Measurements from ENCODE around the gene C5orf46.
"Not testable (repeated sequence)": the region's sequence is repeated elsewhere in the genome, so short reads cannot be mapped to it uniquely, and the experiment has no call there.

DNA sequence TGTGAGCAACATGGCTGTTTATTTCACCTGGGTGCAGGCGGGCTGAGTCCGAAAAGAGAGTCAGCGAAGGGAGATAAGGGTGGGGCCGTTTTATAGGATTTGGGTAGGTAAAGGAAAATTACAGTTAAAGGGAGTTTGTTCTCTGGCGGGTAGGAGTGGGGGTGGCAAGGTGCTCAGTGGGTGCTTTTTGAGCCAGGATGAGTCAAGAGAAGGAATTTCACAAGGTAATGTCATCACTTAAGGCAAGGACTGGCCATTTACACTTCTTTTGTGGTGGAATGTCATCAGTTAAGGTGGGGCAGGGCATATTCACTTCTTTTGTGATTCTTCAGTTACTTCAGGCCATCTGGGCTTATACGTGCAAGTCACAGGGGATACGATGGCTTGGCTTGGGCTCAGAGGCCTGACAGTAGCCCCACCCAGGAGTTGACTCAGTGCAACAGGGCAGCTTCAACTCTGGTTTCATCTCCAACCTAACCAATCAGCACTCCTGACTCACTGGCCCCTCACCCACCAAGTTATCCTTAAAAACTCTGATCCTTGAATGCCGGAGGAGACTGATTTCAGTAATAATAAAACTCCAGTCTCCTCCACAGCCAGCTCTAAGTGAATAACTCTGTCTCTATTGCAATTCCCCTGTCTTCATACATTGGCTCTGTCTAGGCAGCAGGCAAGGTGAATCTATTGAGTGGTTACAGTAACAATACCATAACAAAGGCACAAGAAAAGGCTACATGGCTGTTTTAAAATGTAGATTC is 32.0 kb downstream of the C5orf46 start:
- TF ChIP-seq, protein P1, sequence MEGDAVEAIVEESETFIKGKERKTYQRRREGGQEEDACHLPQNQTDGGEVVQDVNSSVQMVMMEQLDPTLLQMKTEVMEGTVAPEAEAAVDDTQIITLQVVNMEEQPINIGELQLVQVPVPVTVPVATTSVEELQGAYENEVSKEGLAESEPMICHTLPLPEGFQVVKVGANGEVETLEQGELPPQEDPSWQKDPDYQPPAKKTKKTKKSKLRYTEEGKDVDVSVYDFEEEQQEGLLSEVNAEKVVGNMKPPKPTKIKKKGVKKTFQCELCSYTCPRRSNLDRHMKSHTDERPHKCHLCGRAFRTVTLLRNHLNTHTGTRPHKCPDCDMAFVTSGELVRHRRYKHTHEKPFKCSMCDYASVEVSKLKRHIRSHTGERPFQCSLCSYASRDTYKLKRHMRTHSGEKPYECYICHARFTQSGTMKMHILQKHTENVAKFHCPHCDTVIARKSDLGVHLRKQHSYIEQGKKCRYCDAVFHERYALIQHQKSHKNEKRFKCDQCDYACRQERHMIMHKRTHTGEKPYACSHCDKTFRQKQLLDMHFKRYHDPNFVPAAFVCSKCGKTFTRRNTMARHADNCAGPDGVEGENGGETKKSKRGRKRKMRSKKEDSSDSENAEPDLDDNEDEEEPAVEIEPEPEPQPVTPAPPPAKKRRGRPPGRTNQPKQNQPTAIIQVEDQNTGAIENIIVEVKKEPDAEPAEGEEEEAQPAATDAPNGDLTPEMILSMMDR (IDR thresholded peaks at IDR 0.05) = not testable (repeated sequence)
- not testable (repeated sequence) for TF ChIP-seq POLR2AphosphoS5, EP300 (IDR thresholded peaks at IDR 0.05)
